ENCODE measurements around the gene ADCY1.

ADCY1 gene

GRCh38 chr7:45625714-45626440, 51.7 kb downstream of the ADCY1 start:
- no peak for DNase-seq

GRCh38 chr7:45626441-45627430, 52.6 kb downstream of the ADCY1 start:
- no peak for DNase-seq

DNA sequence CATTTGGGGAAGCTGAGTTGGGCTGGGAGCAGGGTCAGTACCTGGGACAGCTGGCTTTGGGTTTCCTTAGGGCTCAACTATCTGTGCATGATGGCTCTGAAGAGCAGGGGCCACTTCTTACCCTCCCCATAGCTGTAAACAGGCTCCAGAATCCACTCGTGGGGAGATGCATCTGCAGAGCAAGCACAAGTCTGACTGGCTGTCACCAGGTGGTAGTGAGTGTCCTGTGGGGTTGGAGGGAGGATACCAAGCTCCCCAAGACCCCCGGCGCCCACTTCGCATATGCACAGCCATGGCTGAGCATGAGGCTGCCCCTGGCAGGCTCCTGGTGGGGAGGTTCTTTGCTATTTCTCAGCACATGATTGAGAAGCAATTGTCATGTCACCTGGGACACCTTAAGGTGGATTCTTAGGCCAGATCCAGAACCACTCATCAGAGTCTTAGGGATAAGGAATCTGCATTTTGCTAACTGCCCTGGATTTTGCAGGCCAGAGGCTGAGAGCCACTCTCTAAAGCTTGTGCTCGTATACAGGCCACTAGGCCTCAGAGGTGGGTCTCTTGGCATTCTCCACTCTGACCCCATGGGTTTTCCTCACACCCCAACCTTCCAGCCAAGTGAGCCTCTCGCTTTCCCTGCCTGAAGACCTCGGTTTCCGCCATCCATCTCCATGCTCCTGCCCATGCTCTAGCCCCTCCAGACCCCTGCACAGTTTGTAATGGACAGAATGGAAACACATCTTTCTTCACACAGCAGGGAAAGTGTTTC, 53.7 kb downstream of the ADCY1 start:
- no peak for DNase-seq

- DNase-seq: no peak
Observed at GRCh38 chr7:45631569-45631968, 57.4 kb downstream of the ADCY1 start.

- no peak for DNase-seq
Observed at GRCh38 chr7:45636733-45637132, 62.6 kb downstream of the ADCY1 start.

GRCh38 chr7:45638916-45639315, 64.7 kb downstream of the ADCY1 start:
- no peak for DNase-seq

DNA sequence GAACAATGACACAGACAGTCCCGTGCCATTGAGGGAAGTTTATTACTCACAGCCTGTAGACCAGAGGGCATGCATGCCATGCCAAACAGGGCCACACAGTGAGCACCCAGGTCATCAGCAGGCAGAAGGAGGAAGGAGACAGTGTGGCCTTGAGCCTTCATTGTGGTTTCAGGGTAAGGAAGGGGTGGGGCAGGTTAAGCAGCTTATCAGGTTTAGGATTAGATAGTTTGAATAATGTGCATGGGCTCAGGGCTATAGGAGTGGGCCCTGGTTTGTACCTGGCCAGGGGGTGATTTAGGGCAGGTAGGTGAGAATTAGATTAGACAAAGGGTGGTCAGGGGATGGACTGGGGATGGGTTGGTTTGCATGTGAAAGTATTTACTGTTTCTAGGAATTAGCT, 67.9 kb downstream of the ADCY1 start:
- no peak for DNase-seq

GRCh38 chr7:45643630-45644029, 69.5 kb downstream of the ADCY1 start:
- no peak for DNase-seq

- DNase-seq: no peak
Observed at GRCh38 chr7:45644237-45644636, 70.1 kb downstream of the ADCY1 start.

DNA sequence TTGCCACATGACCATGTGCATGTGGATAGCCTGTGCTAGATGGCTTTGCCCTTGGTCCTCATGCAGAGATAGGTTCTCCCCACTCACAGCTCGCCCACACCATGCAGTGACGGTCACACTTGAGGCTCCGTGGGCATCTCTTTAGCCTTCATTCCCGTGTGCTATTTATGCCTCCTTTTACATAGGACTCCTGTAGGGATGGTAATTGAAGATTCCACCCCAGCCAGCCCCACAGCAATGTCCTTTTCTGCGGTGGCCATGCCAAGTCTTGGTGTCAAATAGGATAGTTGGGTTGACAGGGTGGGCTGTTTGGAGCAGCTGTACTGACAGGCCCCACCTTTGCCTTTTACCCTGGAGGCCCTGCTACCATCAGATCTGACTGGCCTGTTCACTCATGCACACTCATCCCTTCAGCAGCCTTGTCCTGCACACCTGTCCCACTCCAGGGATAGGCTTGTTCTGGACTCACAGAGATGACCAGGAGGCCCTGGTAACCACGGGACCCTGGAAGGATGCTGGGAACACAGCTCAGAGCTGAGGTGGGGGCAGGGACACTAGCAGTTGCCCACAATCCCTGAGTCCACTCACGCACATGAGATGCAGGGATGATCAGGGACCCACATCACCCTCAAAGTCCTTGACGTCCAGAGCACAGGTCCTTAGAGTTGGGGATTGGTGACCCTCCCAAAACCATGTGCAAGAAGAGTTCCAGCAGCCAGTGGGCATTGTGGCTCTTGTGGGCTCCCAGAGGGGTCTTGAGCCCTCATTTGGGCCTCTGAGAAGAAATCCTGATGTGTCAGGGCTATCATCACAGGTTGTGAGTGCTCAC, 71.2 kb downstream of the ADCY1 start:
- DNase-seq: no peak

DNA sequence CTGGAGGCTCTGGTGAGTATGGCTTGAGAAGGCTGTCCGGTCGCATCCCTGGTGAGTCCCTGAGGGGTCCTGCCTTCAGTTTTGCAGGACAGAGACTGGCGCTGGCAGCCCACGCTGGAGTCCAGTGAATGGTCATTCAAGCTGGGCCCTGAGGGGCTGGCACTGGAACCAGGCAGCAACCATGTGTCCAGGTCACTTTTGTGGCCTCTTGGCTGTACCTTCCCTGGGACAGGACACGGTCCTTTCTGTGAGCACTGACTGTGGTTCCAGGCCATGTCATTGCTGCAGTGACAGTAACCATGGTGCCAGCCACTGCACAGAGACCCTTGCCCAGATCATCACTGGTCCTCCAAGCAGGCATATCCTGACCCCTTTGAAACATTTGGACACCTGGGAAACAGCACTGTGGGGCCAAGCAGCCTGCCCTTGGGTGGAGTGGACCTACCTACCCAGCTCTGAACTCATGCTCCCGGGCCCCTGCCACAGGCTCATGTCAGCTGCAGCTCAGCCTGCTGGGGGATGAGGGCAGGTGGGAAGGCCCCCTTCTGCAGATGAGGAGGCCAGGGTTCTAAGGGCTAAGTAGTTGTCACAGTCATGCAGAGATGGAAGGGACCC, 72.1 kb downstream of the ADCY1 start:
- DNase-seq: no peak

GRCh38 chr7:45646996-45647825, 73.0 kb downstream of the ADCY1 start:
- DNase-seq: no peak

- no peak for DNase-seq
Observed at GRCh38 chr7:45647967-45648670, 74.0 kb downstream of the ADCY1 start.

DNA sequence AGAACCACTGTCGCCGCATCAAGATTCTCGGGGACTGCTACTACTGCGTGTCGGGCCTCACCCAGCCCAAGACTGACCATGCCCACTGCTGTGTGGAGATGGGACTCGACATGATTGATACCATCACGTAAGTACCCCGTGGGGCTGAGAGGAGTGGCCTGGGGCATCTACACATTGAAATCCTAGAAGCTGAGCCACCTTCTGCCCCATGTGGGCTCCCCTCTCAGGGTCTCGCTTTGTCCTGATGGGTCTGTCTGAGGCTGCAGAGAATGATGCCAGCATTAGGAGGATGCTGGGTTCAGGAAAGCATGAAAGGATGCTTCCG, 74.5 kb downstream of the ADCY1 start:
- DNase-seq: no peak

- no peak for DNase-seq
Observed at GRCh38 chr7:45649560-45650346, 75.6 kb downstream of the ADCY1 start.

GRCh38 chr7:45650404-45651394, 76.5 kb downstream of the ADCY1 start:
- no peak for DNase-seq

DNA sequence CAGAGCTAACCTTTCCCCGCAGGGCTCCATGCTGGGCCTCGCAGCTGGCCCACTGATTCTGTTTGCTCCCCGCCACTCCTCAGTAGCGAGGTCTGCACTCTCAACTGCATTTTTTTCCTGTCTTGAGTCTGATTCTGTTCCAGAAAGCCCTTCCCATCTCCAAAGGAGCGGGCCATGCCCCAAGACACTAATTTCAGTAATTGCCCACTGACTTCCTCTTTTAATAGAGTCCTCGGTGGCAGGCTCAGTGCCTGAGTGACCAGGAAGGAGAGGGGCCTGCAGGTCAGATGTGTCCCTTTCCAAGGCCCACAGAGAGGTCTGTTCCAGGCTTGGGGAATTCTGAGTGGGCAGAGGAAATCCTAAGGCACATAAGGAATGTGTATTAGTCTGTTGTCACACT, 77.4 kb downstream of the ADCY1 start:
- no peak for DNase-seq

GRCh38 chr7:45652630-45653029, 78.5 kb downstream of the ADCY1 start:
- no peak for DNase-seq
